K562 (cell line): ENCODE data around the gene CAPRIN2. TPM values are rescaled to one million over a fixed set of nuclear protein-coding genes. Genes with fewer than 3 reads are reported as not detected.

ENCODE experiments used
- C11orf30 ChIP-seq: fragments of 450-650 bp; IDR thresholded peaks from 2 replicates; pipeline ENCODE4 v1.6.1; 2016; ENCODE audit warnings: low read depth, mild to moderate bottlenecking
- KLF16 ChIP-seq: IDR thresholded peaks from 2 replicates; pipeline ENCODE4 v1.6.1; 2016; ENCODE audit warnings: antibody characterized with exemption
- MED1 ChIP-seq: sonication (generic); formaldehyde crosslinking; IDR thresholded peaks from 2 replicates; pipeline ENCODE4 v1.8.1; 2023; ENCODE audit warnings: missing genetic modification reagents, borderline replicate concordance
- RBFOX2 ChIP-seq: fragments of 200-400 bp; formaldehyde crosslinking; IDR thresholded peaks from 2 replicates; pipeline ENCODE4 v1.6.1; 2017; ENCODE audit warnings: low read depth, mild to moderate bottlenecking, low read length, moderate library complexity
- RBM34 ChIP-seq: fragments of 200-400 bp; formaldehyde crosslinking; IDR thresholded peaks from 2 replicates; pipeline ENCODE4 v1.6.1; 2018; ENCODE audit warnings: low read length, borderline replicate concordance; ENCODE audit not compliant: insufficient read depth
- SAFB ChIP-seq: fragments of 200-400 bp; formaldehyde crosslinking; IDR thresholded peaks from 2 replicates; pipeline ENCODE4 v1.6.1; 2017; ENCODE audit warnings: low read depth, low read length, borderline replicate concordance
- SNRNP70 ChIP-seq: fragments of 200-400 bp; formaldehyde crosslinking; optimal IDR thresholded peaks from 2 replicates; pipeline ENCODE3; 2017; ENCODE audit warnings: low read depth, low read length
- SRSF7 ChIP-seq: fragments of 200-400 bp; formaldehyde crosslinking; optimal IDR thresholded peaks from 2 replicates; pipeline ENCODE3; 2017; ENCODE audit warnings: mild to moderate bottlenecking, low read depth, low read length
- TEAD4 ChIP-seq, 2 experiments: sonication (generic) in 1 of 2; formaldehyde crosslinking in 1 of 2; IDR thresholded peaks; 2 replicates each; pipeline versions ENCODE4 v1.6.1 to v1.8.0; 2012 to 2022; ENCODE audit warnings: borderline replicate concordance in 1 of 2, inconsistent platforms in 1 of 2, low read length in 1 of 2, mild to moderate bottlenecking in 1 of 2, missing genetic modification reagents in 1 of 2
- TGIF2 ChIP-seq: sonication (generic); formaldehyde crosslinking; IDR thresholded peaks from 2 replicates; pipeline ENCODE4 v1.8.1; 2022; ENCODE audit warnings: mild to moderate bottlenecking, missing genetic modification reagents, moderate library complexity
- WHSC1 ChIP-seq: IDR thresholded peaks from one replicate; pipeline ENCODE4 v1.6.1; 2012; ENCODE audit warnings: low read length, control low read depth, inconsistent platforms
- ZNF408 ChIP-seq: fragments of 250-450 bp; sonication (Bioruptor Pico); IDR thresholded peaks from 2 replicates; pipeline ENCODE4 v1.4.0; 2020; ENCODE audit warnings: low read depth, mild to moderate bottlenecking, moderate library complexity
- polyA plus RNA-seq, 8 experiments: library from polyadenylated mRNA; depleted of rRNA in 4 of 8; stranded (reverse) in 5 of 8; unstranded in 3 of 8; fragments of >200 nt; fragmentation: Nextera tagmentation in 2 of 8; fragmentation: Illumina TruSeq in 1 of 8; extraction: Ambion mirVana in 2 of 8; extraction: Trizol in 1 of 8; gene quantifications; 2 replicates each; pipeline versions ENCODE4 v1.2.1 to v1.2.3, GENCODE V29; 2011 to 2014; ENCODE audit warnings: inconsistent platforms in 1 of 8, missing spikeins in 1 of 8
- total RNA-seq, 7 experiments: library from RNA; depleted of rRNA in 6 of 7; stranded (reverse); fragments of >200 nt in 6 of 7; fragmentation: Illumina TruSeq in 2 of 7; extraction: Trizol in 2 of 7; gene quantifications; 2 replicates each; pipeline versions ENCODE4 v1.2.1 to v1.2.3, GENCODE V29; 2011 to 2021; ENCODE audit warnings: low replicate concordance in 1 of 7
- TF ChIP-seq, protein P1 (sequence below): sonication (generic); formaldehyde crosslinking; IDR thresholded peaks from 2 replicates; pipeline ENCODE4 v1.8.0; 2022; ENCODE audit warnings: missing genetic modification reagents, mild to moderate bottlenecking, borderline replicate concordance
- TF ChIP-seq, protein P2 (sequence below): fragments of 450-650 bp; IDR thresholded peaks from 2 replicates; pipeline ENCODE4 v1.6.1; 2018; ENCODE audit not compliant: partially characterized antibody
- TF ChIP-seq, protein P3 (sequence below): IDR thresholded peaks from 2 replicates; pipeline ENCODE4 v1.6.1; 2011; ENCODE audit warnings: borderline replicate concordance, low read depth, mild to moderate bottlenecking, moderate library complexity, low read length; ENCODE audit not compliant: insufficient read depth, poor library complexity, severe bottlenecking
- TF ChIP-seq, protein P4 (sequence below): fragments of 450-650 bp; IDR thresholded peaks from 2 replicates; pipeline ENCODE4 v1.6.1; 2016; ENCODE audit warnings: borderline replicate concordance

CAPRIN2 gene
- total and polyA plus RNA-seq, 9 of the 15 experiments (the other 6 are each of a cell fraction or from before 2014, with no cell fraction given), result 2.3 to 14.5 (median 8.9) TPM

DNA sequence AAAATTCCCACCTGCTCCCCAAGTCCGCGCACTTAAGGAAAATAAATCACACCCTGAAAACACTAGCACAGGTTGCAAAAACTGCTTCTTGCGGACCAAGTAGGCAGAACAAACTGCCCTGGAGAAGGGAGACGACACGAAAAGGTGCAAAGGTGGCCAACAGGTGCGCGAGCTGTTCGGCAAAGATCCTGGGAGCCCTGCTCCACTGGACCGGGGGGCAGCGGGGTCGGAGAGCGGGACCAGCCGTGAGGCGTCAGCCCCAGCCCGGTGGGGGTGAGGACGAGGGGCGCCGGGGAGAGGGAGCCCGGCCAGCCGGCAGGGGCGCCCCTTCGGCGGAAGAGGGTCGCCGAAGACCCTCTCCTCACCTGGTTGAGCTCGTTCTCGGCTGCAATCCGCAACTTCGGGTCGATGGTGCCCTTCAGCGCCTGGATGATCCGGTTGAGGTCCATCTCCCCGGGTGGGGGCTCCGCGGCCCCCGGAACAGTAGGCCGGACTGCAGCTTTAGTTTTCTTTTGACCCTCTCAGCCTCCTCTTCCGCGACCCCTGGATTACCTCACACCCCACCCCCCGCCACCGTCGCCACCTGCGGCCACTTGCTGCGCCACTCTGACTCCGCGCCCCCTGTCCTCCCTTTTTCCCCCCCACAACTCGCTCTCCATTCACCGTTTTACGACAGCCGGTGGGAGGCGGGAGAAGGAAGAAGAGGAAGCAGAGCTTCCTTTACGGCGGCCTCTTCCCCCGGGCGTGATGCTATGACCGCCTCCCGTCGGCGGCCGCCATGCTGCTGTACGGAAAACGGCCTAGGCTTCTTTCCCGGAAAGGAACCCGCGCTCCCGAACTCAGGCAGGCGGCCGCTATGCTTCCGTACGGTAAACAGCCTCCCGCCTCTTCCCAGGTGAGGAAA lies 59.3 kb downstream of the CAPRIN2 start, which contains the start of gene IPO8 (continued):
- TF ChIP-seq SAFB (no peak), TGIF2 (CRISPR knock-in tag) (no peak), C11orf30 (no peak), MED1 (no peak), WHSC1 (no peak), KLF16 (no peak), ZNF408 (CRISPR knock-in tag) (no peak), SNRNP70 (no peak), RBFOX2 (peak; percentile 81), TEAD4 (IDR thresholded peaks at IDR 0.05; ENCODE audit: low read length) (no peak), TEAD4 (CRISPR knock-in tag; IDR thresholded peaks at IDR 0.05; ENCODE audit: borderline replicate concordance) (no peak), SRSF7 (no peak), RBM34 (no peak)
- TF ChIP-seq, protein P1, sequence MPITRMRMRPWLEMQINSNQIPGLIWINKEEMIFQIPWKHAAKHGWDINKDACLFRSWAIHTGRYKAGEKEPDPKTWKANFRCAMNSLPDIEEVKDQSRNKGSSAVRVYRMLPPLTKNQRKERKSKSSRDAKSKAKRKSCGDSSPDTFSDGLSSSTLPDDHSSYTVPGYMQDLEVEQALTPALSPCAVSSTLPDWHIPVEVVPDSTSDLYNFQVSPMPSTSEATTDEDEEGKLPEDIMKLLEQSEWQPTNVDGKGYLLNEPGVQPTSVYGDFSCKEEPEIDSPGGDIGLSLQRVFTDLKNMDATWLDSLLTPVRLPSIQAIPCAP, result no peak
- TF ChIP-seq, protein P2, sequence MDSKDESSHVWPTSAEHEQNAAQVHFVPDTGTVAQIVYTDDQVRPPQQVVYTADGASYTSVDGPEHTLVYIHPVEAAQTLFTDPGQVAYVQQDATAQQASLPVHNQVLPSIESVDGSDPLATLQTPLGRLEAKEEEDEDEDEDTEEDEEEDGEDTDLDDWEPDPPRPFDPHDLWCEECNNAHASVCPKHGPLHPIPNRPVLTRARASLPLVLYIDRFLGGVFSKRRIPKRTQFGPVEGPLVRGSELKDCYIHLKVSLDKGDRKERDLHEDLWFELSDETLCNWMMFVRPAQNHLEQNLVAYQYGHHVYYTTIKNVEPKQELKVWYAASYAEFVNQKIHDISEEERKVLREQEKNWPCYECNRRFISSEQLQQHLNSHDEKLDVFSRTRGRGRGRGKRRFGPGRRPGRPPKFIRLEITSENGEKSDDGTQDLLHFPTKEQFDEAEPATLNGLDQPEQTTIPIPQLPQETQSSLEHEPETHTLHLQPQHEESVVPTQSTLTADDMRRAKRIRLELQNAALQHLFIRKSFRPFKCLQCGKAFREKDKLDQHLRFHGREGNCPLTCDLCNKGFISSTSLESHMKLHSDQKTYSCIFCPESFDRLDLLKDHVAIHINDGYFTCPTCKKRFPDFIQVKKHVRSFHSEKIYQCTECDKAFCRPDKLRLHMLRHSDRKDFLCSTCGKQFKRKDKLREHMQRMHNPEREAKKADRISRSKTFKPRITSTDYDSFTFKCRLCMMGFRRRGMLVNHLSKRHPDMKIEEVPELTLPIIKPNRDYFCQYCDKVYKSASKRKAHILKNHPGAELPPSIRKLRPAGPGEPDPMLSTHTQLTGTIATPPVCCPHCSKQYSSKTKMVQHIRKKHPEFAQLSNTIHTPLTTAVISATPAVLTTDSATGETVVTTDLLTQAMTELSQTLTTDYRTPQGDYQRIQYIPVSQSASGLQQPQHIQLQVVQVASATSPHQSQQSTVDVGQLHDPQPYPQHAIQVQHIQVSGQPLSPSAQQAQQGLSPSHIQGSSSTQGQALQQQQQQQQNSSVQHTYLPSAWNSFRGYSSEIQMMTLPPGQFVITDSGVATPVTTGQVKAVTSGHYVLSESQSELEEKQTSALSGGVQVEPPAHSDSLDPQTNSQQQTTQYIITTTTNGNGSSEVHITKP, result no peak
- TF ChIP-seq, protein P3, sequence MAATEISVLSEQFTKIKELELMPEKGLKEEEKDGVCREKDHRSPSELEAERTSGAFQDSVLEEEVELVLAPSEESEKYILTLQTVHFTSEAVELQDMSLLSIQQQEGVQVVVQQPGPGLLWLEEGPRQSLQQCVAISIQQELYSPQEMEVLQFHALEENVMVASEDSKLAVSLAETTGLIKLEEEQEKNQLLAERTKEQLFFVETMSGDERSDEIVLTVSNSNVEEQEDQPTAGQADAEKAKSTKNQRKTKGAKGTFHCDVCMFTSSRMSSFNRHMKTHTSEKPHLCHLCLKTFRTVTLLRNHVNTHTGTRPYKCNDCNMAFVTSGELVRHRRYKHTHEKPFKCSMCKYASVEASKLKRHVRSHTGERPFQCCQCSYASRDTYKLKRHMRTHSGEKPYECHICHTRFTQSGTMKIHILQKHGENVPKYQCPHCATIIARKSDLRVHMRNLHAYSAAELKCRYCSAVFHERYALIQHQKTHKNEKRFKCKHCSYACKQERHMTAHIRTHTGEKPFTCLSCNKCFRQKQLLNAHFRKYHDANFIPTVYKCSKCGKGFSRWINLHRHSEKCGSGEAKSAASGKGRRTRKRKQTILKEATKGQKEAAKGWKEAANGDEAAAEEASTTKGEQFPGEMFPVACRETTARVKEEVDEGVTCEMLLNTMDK, result peak; percentile 61
- TF ChIP-seq, protein P4, sequence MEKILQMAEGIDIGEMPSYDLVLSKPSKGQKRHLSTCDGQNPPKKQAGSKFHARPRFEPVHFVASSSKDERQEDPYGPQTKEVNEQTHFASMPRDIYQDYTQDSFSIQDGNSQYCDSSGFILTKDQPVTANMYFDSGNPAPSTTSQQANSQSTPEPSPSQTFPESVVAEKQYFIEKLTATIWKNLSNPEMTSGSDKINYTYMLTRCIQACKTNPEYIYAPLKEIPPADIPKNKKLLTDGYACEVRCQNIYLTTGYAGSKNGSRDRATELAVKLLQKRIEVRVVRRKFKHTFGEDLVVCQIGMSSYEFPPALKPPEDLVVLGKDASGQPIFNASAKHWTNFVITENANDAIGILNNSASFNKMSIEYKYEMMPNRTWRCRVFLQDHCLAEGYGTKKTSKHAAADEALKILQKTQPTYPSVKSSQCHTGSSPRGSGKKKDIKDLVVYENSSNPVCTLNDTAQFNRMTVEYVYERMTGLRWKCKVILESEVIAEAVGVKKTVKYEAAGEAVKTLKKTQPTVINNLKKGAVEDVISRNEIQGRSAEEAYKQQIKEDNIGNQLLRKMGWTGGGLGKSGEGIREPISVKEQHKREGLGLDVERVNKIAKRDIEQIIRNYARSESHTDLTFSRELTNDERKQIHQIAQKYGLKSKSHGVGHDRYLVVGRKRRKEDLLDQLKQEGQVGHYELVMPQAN, result no peak; the same call in 1 of the 2 replicates
